Measurements from ENCODE around the gene ANAPC2. TPM values are rescaled to one million over a fixed set of nuclear protein-coding genes. Genes with fewer than 3 reads are reported as not detected.

Gene ANAPC2
- total RNA-seq, 1 donor = 32.9 TPM

DNA sequence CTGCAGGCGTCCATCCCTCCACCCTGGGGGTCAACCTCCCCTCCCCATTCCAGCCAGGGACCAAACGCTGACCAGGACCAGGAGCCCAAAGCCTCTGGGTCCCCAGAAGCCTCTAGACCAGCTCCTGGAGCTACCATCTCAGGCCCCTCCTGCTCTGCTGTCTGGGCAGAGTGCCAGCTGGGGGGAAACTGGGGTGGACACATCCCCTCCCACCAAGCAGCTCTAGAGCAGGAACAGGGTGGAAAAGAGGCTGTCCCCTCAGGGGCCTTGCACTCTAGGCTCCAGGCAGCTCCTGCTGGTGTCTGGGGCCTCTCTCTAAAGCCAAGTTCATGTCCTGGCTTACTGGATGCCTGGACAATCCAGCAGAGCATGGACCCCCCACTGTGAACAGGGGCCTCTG lies 4.5 kb upstream of the ANAPC2 start:
- TF ChIP-seq, protein P1, sequence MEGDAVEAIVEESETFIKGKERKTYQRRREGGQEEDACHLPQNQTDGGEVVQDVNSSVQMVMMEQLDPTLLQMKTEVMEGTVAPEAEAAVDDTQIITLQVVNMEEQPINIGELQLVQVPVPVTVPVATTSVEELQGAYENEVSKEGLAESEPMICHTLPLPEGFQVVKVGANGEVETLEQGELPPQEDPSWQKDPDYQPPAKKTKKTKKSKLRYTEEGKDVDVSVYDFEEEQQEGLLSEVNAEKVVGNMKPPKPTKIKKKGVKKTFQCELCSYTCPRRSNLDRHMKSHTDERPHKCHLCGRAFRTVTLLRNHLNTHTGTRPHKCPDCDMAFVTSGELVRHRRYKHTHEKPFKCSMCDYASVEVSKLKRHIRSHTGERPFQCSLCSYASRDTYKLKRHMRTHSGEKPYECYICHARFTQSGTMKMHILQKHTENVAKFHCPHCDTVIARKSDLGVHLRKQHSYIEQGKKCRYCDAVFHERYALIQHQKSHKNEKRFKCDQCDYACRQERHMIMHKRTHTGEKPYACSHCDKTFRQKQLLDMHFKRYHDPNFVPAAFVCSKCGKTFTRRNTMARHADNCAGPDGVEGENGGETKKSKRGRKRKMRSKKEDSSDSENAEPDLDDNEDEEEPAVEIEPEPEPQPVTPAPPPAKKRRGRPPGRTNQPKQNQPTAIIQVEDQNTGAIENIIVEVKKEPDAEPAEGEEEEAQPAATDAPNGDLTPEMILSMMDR (IDR thresholded peaks at IDR 0.05; ENCODE audit: extremely low read depth, low read depth, low read length) = no peak

DNA sequence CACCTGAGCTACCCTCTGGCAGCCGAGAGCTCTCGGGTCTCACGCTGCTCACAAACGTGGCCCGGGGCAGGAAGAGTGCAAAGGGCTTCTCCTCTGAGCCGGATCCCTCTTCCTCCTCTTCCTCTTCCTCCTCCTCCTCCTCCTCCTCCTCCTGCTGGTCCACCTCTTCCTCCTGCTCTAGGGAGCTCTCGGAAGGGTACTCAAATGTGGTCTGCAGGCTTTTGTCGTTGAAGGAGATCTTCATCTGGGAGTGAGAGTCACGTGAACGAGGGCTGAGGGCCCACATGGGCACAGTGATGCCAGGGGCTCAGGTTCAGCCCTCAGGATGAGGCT lies 4.1 kb upstream of the ANAPC2 start:
- peaks cover 33% of the 10 kb centered on the region for H4K20me1 ChIP-seq (ENCODE audit: insufficient read depth, low read length)
- H3K4me3 ChIP-seq (ENCODE audit: insufficient read depth, low read length) = no peak overlapping the region
- peaks cover 14% of the 10 kb centered on the region for H3K36me3 ChIP-seq (ENCODE audit: insufficient read depth, low read length)
- TF ChIP-seq, protein P1 (IDR thresholded peaks at IDR 0.05; ENCODE audit: extremely low read depth, low read depth, low read length) = no peak
- H3K79me2 ChIP-seq (ENCODE audit: insufficient read depth, low read length) = peaks cover 79% of the 10 kb centered on the region
- DNase-seq (ENCODE audit: insufficient read length, low spot score, missing footprints) = no peak
- no peak overlapping the region for H2AFZ ChIP-seq (ENCODE audit: low read length)
- no peaks in the 10 kb centered on the region for H3K9me3 ChIP-seq (ENCODE audit: low read depth, low read length)
- H3K4me2 ChIP-seq (ENCODE audit: insufficient read depth, low read length) = no peak overlapping the region
- no peak overlapping the region for H3K27ac ChIP-seq (ENCODE audit: low read depth, low read length)
- no peaks in the 10 kb centered on the region for H3K27me3 ChIP-seq (ENCODE audit: insufficient read depth, low read length)
- peaks cover 15% of the 10 kb centered on the region for H3K4me1 ChIP-seq (ENCODE audit: insufficient read depth, low read length)

More for the DNA sequence above, 4.5 kb upstream of the ANAPC2 start:
- H3K4me1 ChIP-seq (ENCODE audit: insufficient read depth, low read length) = peaks cover 10% of the 10 kb centered on the region
- no peaks in the 10 kb centered on the region for H3K9me3 ChIP-seq (ENCODE audit: low read depth, low read length)
- DNase-seq (ENCODE audit: insufficient read length, low spot score, missing footprints) = no peak
- peaks cover 34% of the 10 kb centered on the region for H4K20me1 ChIP-seq (ENCODE audit: insufficient read depth, low read length)
- no peak overlapping the region for H3K27ac ChIP-seq (ENCODE audit: low read depth, low read length)
- peaks cover 14% of the 10 kb centered on the region for H3K36me3 ChIP-seq (ENCODE audit: insufficient read depth, low read length)
- H3K27me3 ChIP-seq (ENCODE audit: insufficient read depth, low read length) = no peaks in the 10 kb centered on the region
- H3K79me2 ChIP-seq (ENCODE audit: insufficient read depth, low read length) = peaks cover 79% of the 10 kb centered on the region
- no peak overlapping the region for H2AFZ ChIP-seq (ENCODE audit: low read length)
- H3K4me3 ChIP-seq (ENCODE audit: insufficient read depth, low read length) = no peak overlapping the region
- no peak overlapping the region for H3K4me2 ChIP-seq (ENCODE audit: insufficient read depth, low read length)

DNA sequence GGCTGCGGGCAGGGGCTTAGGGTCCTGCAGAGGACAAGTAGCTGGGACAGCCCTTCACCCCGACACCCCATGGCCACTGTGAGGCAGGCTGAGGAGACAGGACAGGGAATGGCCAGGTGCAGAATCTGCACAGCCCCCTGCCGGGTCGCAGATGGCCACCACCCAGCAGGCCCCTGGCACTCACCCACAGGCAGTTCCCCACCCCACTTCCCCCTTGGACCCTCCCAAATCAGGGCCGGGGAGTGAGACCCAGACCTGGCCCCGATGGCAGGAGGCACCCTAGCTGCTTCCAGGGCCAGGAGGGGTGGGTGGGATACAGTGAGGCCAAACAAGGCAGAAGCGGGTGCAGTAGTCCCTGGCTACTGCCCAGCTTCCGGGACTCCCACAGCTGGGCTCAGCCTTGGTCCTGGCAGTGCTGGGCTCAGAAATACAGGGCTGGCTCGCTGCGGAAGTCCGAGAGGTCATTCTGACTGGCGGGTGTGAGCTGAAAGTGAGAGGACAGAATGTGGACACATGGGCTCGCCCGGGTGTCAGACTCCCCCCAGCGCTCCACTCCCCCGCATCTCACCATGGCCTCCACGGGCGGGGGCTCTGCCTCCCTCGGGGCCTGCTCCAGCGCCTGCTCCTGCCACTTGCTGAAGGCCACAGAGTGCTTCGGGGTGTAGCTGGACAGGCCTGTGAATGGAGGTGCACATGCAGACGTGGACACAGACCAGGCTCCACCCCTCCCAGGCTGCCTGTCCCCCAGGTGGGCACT lies 3.5 kb upstream of the ANAPC2 start:
- H3K9me3 ChIP-seq (ENCODE audit: low read depth, low read length) = no peaks in the 10 kb centered on the region
- DNase-seq (ENCODE audit: insufficient read length, low spot score, missing footprints) = no peak
- peaks cover 38% of the 10 kb centered on the region for H4K20me1 ChIP-seq (ENCODE audit: insufficient read depth, low read length)
- H3K27ac ChIP-seq (ENCODE audit: low read depth, low read length) = no peak overlapping the region
- no peak overlapping the region for H3K4me2 ChIP-seq (ENCODE audit: insufficient read depth, low read length)
- H3K36me3 ChIP-seq (ENCODE audit: insufficient read depth, low read length) = peaks cover 14% of the 10 kb centered on the region
- H2AFZ ChIP-seq (ENCODE audit: low read length) = no peak overlapping the region
- H3K4me1 ChIP-seq (ENCODE audit: insufficient read depth, low read length) = peaks cover 20% of the 10 kb centered on the region
- H3K27me3 ChIP-seq (ENCODE audit: insufficient read depth, low read length) = no peaks in the 10 kb centered on the region
- no peak overlapping the region for H3K4me3 ChIP-seq (ENCODE audit: insufficient read depth, low read length)
- peaks cover 81% of the 10 kb centered on the region for H3K79me2 ChIP-seq (ENCODE audit: insufficient read depth, low read length)
- TF ChIP-seq, protein P1 (IDR thresholded peaks at IDR 0.05; ENCODE audit: extremely low read depth, low read depth, low read length) = no peak

DNA sequence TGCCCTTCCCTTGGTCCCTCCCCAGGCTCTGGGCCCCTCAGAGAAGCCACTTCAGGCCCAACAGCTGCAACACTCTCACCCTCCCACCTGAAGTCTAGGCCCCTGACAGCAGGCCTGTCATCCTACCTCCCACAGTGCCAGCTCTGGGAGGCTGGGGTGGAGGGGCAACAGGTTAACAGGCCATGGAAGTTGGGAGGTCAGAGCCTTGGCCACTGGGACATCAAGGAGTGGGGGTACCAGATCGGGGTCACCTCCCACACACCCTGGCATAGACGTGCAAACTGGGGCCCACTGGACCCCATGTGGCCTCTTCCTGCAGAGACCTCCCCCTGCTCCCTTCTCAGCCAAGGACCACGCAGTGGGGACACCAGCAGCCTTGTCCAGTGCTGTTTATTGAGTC lies 2.9 kb upstream of the ANAPC2 start:
- TF ChIP-seq, protein P1 (IDR thresholded peaks at IDR 0.05; ENCODE audit: extremely low read depth, low read depth, low read length) = no peak
- H3K27ac ChIP-seq (ENCODE audit: low read depth, low read length) = no peak overlapping the region
- no peaks in the 10 kb centered on the region for H3K27me3 ChIP-seq (ENCODE audit: insufficient read depth, low read length)
- H3K9me3 ChIP-seq (ENCODE audit: low read depth, low read length) = no peaks in the 10 kb centered on the region
- H3K79me2 ChIP-seq (ENCODE audit: insufficient read depth, low read length) = peaks cover 83% of the 10 kb centered on the region
- no peak for DNase-seq (ENCODE audit: insufficient read length, low spot score, missing footprints)
- H3K4me1 ChIP-seq (ENCODE audit: insufficient read depth, low read length) = peaks cover 23% of the 10 kb centered on the region
- no peak overlapping the region for H3K4me2 ChIP-seq (ENCODE audit: insufficient read depth, low read length)
- H3K4me3 ChIP-seq (ENCODE audit: insufficient read depth, low read length) = no peak overlapping the region
- H4K20me1 ChIP-seq (ENCODE audit: insufficient read depth, low read length) = peaks cover 38% of the 10 kb centered on the region
- no peak overlapping the region for H2AFZ ChIP-seq (ENCODE audit: low read length)
- peaks cover 14% of the 10 kb centered on the region for H3K36me3 ChIP-seq (ENCODE audit: insufficient read depth, low read length)

All from osteoblast (primary cell).